K562 treated with DMSO at 1 percent for 48 hours (cell line): ENCODE results near the gene KDM5A. TPM values are rescaled to one million over a fixed set of nuclear protein-coding genes. Genes with fewer than 3 reads are reported as not detected.

ENCODE experiments used
- total RNA-seq: library from RNA; unstranded; fragments of 300-600 nt; gene quantifications from 2 replicates; pipeline ENCODE4 v1.2.3, GENCODE V29; 2022; ENCODE audit warnings: low replicate concordance; ENCODE audit errors: extremely low read depth

The KDM5A gene
- not detected in 2 replicates for total RNA-seq

GRCh38 chr12:389142-390096 is at the start of gene KDM5A:
TSS of gene KDM5A (minus strand) at chr12:389320. CDS start at chr12:389091, 229 bp downstream.

GRCh38 chr12:401235-402028 is 12.3 kb upstream of the KDM5A start, which contains the start of gene CCDC77:
TSS of gene CCDC77 (plus strand) at chr12:401644. CDS start at chr12:409384, 7,740 bp downstream.

GRCh38 chr12:262817-263216 is 126.3 kb downstream of the KDM5A start, which contains the start of gene SLC6A13:
TSS of gene SLC6A13 (minus strand) at chr12:262836. CDS start at chr12:260052, 2,784 bp downstream.

Other genes with a start within 250 kb of the KDM5A start
- not detected in 2 replicates for gene SLC6A12, start 175.2 kb downstream of the KDM5A start, total RNA-seq
- gene SLC6A13, start 126.5 kb downstream of the KDM5A start, total RNA-seq, result not detected in 2 replicates
- not detected in 2 replicates for gene CCDC77, start 12.3 kb upstream of the KDM5A start, total RNA-seq
- not detected in 2 replicates for gene B4GALNT3, start 70.6 kb upstream of the KDM5A start, total RNA-seq